Islet of Langerhans (tissue), 1 donor: ENCODE results near the gene MAPT.
"Not testable (repeated sequence)": the region's sequence is repeated elsewhere in the genome, so short reads cannot be mapped to it uniquely, and the experiment has no call there.

ENCODE experiments used
- FAIRE-seq: peaks from one replicate; lab custom pipeline; 2011; peaks lifted over from hg19 to GRCh38; lab: Jason Lieb, UNC

Gene MAPT

DNA sequence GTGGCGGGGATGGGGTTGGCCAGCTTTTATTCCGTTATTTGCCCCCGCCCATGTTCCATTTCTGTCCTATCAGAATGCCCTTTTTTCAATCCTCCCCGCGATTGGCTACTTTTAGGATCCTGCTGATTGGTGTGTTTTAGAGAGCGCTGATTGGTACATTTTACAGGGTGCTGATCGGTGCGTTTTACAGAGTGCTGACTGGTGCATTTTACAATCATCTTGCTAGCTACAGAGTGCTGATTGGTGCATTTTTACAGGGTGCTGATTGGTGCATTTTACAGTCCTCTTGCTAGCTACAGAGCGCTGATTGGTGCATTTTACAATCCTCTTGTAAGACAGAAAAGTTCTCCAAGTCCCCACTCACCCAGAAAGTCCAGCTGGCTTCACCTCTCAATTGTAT lies 32.2 kb upstream of the MAPT start:
- FAIRE-seq = not testable (repeated sequence)

- no peak for FAIRE-seq
Observed at GRCh38 chr17:45863857-45864654, 30.3 kb upstream of the MAPT start.

DNA sequence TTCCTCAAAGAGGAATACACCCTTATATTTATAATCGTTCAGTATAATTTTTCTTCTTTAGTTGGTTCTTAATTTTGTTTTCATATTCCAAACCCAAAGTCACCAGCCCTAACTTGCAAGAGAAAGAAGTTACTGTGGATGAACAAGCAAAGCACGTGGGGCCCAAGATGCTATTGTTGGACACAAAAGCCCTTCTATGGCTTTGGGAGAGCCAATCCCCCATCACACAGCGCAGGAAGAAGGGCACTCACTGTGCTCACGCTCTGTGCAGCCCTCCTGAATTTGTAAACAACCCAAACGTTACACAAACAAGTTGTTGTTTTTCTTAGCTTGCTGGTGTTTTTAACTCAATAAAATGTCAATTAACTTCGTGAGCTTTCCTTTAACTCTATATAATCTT lies 27.2 kb upstream of the MAPT start:
- FAIRE-seq = no peak

GRCh38 chr17:45867702-45868101 lies 26.7 kb upstream of the MAPT start:
- FAIRE-seq = no peak

DNA sequence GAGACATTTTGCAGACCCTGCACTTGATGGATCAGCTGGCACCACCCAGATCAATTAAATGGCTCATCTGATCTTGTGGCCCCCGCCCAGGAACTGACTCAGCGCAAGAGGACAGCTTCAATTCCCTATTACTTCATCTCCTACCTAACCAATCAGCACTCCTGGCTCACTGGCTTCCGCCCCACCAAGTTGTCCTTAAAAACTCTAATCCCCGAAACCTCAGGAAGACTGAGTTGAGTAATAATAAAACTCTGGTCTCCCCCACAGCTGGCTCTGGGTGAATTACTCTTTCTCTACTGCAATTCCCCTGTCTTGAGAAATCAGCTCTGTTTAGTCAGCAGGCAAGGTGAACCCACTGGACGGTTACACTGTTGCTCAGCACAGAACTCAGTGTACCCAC lies 26.1 kb upstream of the MAPT start:
- FAIRE-seq = no peak

- FAIRE-seq = no peak
Observed at GRCh38 chr17:45869676-45870341, 24.5 kb upstream of the MAPT start.

DNA sequence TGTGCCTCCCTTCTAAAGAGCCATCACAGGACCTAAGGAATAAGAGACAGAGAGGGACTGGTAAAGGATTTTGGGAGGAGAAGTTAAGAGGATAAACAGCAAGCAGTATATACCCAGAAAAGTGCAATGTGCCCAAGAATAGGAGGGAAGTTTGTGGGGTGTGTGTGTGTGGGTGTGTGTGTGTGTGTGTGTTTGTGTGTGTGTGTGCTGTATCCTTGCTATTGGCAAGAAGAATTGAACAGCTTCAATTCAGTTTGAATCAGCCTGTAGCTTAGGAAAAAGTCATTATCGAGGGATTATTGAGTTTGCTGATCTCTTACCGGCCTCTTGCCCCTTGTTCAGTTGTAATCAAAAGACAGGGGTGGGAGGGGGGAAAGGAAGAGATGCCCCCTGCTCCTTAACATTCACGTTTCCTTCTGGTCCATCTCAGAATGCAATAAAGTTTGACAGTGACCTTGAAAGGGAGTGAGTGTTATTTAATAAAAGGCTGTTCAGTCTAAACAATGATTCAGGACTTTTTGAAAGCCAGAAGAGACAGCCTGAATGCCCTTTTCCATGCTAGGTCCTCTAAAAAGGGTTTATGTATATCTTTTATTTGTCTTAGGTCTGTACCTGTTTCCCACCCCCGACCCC lies 23.9 kb upstream of the MAPT start:
- no peak for FAIRE-seq

DNA sequence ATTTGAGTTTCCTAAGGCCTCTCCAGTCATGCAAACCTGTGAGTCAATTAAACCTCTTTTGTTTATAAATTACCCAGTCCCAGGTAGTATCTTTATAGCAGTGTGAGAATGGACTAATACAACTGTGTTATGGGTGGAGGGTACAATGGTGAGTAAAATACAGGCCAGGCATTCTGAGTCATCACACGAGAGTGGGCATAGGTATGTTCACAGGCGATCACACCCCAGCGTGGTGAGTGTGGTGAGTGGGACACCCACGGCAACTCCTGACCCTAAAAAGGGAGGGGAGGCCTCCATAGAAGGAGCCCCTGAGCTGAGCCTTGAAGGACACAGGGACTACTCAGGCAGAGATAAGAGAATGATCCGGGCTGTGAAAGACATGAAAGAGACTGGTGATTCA lies 22.6 kb upstream of the MAPT start:
- FAIRE-seq = no peak

DNA sequence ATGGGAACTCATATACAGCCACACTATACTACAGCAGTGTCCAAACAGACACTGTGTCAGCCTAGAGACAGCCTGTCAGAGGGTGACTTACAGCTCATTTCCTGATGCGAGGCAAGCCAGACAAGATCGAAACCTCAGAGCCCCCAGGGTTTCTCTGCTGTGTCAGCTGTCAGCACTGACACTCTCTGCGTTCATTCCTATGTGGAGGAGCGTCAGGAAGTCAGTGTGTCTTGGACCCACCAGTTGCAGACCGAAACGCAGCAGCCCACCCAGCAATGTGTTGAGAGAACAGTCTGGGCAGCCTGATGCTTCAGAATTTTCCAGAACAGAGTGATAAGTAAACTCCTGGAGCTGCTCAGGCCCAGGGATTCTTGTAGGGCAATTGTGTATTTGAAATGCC lies 20.6 kb upstream of the MAPT start:
- FAIRE-seq = no peak

DNA sequence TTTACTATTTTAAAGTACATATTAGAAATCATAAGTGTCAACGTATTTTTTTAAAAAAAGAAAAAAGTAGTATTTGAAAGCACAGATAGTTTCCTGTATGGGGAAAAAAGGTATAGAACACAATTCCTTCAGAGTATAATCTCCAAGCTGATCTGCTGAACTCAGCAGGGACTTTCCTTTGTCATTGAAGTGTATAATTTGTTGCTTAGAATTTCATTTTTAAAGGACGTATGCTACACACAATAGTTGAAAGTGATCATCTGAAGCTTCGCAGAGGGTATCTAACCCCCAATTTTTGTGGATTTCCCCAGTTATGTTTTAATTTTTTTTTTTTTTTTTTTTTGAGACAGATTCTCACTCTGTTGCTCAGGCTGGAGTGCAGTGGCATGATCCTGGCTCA lies 20.2 kb upstream of the MAPT start:
- no peak for FAIRE-seq

- no peak for FAIRE-seq
Observed at GRCh38 chr17:45876539-45876938, 17.8 kb upstream of the MAPT start.

GRCh38 chr17:45877467-45877866 lies 16.9 kb upstream of the MAPT start:
- no peak for FAIRE-seq

GRCh38 chr17:45883063-45883462 lies 11.3 kb upstream of the MAPT start:
- no peak for FAIRE-seq

GRCh38 chr17:45886852-45887251 lies 7.5 kb upstream of the MAPT start:
- FAIRE-seq = no peak

DNA sequence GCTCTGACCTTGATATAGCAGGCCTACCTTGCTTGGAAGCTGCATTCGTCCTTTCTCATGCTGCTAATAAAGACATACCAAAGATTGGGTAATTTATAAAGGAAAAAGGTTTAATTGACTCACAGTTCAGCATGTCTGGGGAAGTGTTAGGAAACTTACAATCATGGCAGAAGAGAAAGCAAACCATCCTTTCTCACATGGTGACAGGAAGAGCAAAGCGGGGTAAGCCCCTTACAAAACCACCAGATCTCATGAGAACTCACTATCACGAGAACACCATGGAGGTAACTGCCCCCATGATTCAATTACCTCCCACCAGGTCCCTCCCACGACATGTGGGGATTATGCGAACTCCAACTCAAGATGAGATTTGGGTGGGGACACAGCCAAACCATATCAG lies 6.0 kb upstream of the MAPT start:
- no peak for FAIRE-seq

DNA sequence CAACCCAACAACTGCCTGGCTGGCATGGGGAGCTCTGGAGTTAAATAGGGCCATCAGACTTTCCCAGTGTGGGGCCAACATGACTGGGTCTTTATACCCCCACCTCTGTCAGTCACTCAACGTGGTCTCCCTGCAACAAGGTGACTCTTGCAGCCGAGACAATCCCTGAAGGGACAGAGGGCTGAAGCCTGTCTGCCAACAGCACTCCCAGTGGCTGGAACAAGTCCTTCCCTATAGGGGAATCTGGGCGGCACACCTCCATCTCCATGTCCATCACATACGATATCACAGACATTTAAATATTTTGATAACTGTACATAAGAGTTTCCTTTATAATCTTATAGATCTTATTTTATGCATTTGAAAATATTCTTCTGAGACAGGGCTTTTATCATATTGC lies 4.8 kb upstream of the MAPT start:
- no peak for FAIRE-seq

DNA sequence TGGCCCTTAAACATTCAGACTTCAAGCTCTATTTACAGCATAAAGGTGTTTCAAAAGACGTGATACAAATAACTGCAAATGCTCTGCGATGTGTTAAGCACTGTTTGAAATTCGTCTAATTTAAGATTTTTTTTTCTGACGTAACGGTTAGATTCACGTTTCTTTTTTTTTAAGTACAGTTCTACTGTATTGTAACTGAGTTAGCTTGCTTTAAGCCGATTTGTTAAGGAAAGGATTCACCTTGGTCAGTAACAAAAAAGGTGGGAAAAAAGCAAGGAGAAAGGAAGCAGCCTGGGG lies 681 bp upstream of the MAPT start:
- no peak for FAIRE-seq

DNA sequence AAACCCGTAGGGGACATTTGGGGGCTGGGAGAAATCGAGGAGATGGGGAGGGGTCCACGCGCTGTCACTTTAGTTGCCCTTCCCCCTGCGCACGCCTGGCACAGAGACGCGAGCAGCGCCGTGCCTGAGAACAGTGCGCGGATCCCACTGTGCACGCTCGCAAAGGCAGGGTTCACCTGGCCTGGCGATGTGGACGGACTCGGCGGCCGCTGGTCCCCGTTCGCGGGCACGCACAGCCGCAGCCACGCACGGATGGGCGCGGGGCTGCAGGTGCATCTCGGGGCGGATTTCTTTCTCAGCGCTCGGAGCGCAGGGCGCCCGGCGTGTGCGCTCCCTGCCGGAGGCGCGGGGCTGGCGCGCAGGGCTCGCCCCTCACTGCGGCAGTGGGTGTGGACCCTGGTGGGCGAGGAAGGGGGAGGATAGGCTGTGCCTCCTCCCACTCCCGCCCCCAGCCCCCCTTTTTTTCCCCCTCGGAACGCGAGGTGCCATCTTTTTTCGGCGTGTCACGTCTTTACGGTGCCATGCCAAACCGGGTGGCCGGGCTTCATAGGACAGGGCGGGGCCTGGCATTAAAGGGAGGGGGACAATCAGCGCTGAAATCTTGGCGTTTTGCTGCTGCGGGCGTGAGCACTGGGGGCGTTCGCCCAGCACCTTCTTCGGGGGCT lies 1.1 kb downstream of the MAPT start:
- FAIRE-seq = no peak

- no peak for FAIRE-seq
Observed at GRCh38 chr17:45895969-45896785, 1.8 kb downstream of the MAPT start.

GRCh38 chr17:45896803-45897693 lies 2.7 kb downstream of the MAPT start:
- FAIRE-seq = no peak

- FAIRE-seq = no peak
Observed at GRCh38 chr17:45900136-45900535, 5.8 kb downstream of the MAPT start.
